ENCODE data around the gene CTU1. TPM values are rescaled to one million over a fixed set of nuclear protein-coding genes. Genes with fewer than 3 reads are reported as not detected.

The CTU1 gene
- total RNA-seq, 1 experiment from 2014 or later = 11.3 TPM

DNA sequence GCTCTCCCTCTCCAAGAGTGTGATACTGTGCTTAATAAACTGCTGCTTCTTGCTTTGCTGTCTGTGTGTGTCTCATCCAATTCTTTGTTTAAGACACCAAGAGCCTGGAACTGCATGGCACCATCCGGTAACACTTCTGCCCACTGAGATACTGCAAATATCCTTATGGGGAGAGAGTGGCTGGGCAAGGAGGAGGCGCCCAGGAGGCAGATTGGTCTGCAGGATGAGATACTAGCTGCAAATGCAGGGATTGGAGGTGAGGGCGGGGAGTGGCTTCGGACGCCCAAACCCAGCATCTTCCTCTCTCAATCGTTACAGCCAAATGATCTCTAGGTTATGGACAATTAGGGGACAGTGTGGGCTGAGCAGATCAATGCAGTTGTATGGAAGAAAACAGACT lies 32.2 kb upstream of the CTU1 start:
- peaks cover 100% of the 10 kb centered on the region for H3K27me3 Mint-ChIP-seq (ENCODE audit: unreplicated experiment)
- DNase-seq = no peak
- no peak overlapping the region for H3K4me3 Mint-ChIP-seq (ENCODE audit: low read depth, unreplicated experiment)
- H3K4me1 Mint-ChIP-seq (ENCODE audit: low read depth, unreplicated experiment) = no peaks in the 10 kb centered on the region
- H3K9me3 Mint-ChIP-seq (ENCODE audit: low read depth, unreplicated experiment) = peaks cover 5% of the 10 kb centered on the region
- intact Hi-C loops (cut with micrococcal nuclease; ENCODE audit: unreplicated experiment) = no loop called here
- H3K36me3 Mint-ChIP-seq (ENCODE audit: insufficient read depth, unreplicated experiment) = no peaks in the 10 kb centered on the region
- H3K27ac Mint-ChIP-seq (ENCODE audit: unreplicated experiment) = no peak overlapping the region
- BruUV-seq (replicated peaks) = no TSS peak
- TF ChIP-seq, protein P1, sequence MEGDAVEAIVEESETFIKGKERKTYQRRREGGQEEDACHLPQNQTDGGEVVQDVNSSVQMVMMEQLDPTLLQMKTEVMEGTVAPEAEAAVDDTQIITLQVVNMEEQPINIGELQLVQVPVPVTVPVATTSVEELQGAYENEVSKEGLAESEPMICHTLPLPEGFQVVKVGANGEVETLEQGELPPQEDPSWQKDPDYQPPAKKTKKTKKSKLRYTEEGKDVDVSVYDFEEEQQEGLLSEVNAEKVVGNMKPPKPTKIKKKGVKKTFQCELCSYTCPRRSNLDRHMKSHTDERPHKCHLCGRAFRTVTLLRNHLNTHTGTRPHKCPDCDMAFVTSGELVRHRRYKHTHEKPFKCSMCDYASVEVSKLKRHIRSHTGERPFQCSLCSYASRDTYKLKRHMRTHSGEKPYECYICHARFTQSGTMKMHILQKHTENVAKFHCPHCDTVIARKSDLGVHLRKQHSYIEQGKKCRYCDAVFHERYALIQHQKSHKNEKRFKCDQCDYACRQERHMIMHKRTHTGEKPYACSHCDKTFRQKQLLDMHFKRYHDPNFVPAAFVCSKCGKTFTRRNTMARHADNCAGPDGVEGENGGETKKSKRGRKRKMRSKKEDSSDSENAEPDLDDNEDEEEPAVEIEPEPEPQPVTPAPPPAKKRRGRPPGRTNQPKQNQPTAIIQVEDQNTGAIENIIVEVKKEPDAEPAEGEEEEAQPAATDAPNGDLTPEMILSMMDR (IDR thresholded peaks at IDR 0.05; ENCODE audit: unreplicated experiment) = no peak
- CTCF ChIA-PET = no interaction called here

DNA sequence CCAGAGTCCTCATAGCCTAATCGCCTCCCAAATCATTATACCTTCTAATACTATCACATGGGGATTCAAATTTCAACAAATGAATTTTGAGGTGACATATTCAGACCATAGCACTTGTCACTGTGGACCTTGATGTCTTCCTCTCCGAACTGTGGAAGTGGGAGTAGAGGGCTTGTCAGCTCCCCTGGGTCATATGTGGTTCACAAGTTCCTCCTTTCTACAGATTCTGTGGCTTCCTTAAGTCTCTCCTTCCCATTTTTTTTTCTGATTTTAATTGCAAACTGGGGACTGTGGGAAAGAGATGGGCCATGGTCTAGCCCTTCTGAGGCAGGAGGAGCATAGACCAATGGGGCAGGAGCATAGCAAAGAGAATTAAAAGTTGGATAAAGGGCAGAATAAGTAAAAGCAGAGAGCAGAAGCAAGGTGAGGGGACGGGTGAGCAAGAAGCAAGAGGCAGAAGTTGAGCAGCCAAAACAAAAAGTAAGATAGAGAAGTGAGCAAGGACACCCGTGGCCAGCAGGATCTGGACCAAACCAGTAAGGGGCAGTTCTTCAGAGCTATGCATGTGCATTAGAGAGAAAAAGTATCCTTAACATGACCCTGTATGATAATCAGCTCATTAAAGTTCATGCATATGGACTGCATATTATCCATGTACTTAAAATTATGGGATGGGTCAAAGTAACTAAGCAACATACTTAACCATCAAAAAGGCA lies 31.2 kb upstream of the CTU1 start:
- BruUV-seq (replicated peaks) = no TSS peak

DNA sequence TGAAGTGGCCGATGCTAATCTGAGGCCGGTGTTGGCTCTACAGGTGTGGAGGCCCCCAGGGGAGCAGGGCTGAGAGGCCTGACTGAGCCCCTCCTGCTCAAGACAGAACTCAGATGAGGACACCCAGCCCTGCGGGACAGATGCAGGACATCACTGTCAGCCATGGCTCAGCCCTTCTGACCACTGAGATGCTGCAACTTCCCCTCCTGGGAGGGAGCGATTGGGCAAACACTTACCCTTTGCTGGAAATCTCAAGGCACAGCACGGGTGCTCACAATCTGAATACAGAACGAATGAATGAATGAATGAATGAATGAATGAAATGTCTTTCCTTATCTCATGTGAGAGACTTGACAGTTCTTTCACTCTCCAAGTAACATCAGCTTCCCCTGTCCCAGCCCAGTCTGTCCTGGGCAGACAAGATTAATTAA lies 30.4 kb upstream of the CTU1 start:
- H3K27ac Mint-ChIP-seq (ENCODE audit: unreplicated experiment) = no peak overlapping the region
- peaks cover 11% of the 10 kb centered on the region for H3K9me3 Mint-ChIP-seq (ENCODE audit: low read depth, unreplicated experiment)
- intact Hi-C loops (cut with micrococcal nuclease; ENCODE audit: unreplicated experiment) = no loop called here
- CTCF ChIA-PET = interaction anchor here (1.1 kb wide), 1 partner anchor 8 kb away, joined by 4 read pairs; no protein-coding TSS in a partner anchor
- BruUV-seq (replicated peaks) = no TSS peak
- no peaks in the 10 kb centered on the region for H3K36me3 Mint-ChIP-seq (ENCODE audit: insufficient read depth, unreplicated experiment)
- DNase-seq = no peak
- H3K4me1 Mint-ChIP-seq (ENCODE audit: low read depth, unreplicated experiment) = no peaks in the 10 kb centered on the region
- TF ChIP-seq, protein P1 (IDR thresholded peaks at IDR 0.05; ENCODE audit: unreplicated experiment) = no peak
- H3K4me3 Mint-ChIP-seq (ENCODE audit: low read depth, unreplicated experiment) = no peak overlapping the region
- peaks cover 99% of the 10 kb centered on the region for H3K27me3 Mint-ChIP-seq (ENCODE audit: unreplicated experiment)

More for the DNA sequence above, 31.2 kb upstream of the CTU1 start:
- no peaks in the 10 kb centered on the region for H3K4me1 Mint-ChIP-seq (ENCODE audit: low read depth, unreplicated experiment)
- intact Hi-C loops (cut with micrococcal nuclease; ENCODE audit: unreplicated experiment) = no loop called here
- H3K27ac Mint-ChIP-seq (ENCODE audit: unreplicated experiment) = no peak overlapping the region
- H3K36me3 Mint-ChIP-seq (ENCODE audit: insufficient read depth, unreplicated experiment) = no peaks in the 10 kb centered on the region
- no peak overlapping the region for H3K4me3 Mint-ChIP-seq (ENCODE audit: low read depth, unreplicated experiment)
- no peak for DNase-seq
- peaks cover 100% of the 10 kb centered on the region for H3K27me3 Mint-ChIP-seq (ENCODE audit: unreplicated experiment)
- peaks cover 11% of the 10 kb centered on the region for H3K9me3 Mint-ChIP-seq (ENCODE audit: low read depth, unreplicated experiment)
- TF ChIP-seq, protein P1 (IDR thresholded peaks at IDR 0.05; ENCODE audit: unreplicated experiment) = no peak
- CTCF ChIA-PET = no interaction called here

DNA sequence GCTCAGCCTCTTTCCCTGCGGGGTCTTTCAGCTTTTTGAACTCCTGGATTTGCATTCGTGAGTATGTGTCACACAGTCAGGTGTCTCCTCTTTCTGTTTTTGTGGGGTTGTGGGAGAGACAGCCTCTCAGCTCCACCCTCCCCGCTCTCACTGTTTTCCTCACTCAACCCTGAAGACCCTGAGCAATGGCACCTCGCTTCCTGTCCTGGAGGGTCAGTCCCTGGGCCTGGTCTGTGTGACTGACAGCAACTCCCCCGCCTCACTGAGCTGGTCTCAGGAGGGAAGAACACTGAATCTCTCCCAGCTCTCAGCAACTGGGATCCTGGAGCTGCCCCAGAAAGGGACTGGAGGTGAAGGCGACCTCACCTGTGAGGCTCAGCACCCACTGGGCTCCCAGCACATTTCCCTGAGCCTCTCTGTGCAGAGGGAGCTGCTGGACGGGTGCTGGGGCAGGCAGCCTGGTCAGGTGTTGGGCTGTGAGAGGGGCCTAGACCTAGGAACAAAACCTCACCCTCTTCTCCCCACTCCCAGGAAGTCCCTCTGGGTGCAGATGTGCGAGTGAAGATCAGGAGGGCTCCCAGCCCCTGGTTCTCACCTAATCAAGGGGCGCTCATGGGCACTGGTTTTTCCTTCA lies 29.7 kb upstream of the CTU1 start:
- TF ChIP-seq, protein P1 (IDR thresholded peaks at IDR 0.05; ENCODE audit: unreplicated experiment) = no peak
- Mint-ChIP-seq H3K4me1 (ENCODE audit: low read depth, unreplicated experiment) (no peaks in the 10 kb centered on the region), H3K36me3 (ENCODE audit: insufficient read depth, unreplicated experiment) (no peaks in the 10 kb centered on the region), H3K9me3 (ENCODE audit: low read depth, unreplicated experiment) (peaks cover 11% of the 10 kb centered on the region), H3K27ac (ENCODE audit: unreplicated experiment) (no peak overlapping the region), H3K27me3 (ENCODE audit: unreplicated experiment) (peaks cover 92% of the 10 kb centered on the region), H3K4me3 (ENCODE audit: low read depth, unreplicated experiment) (no peak overlapping the region)
- BruUV-seq (replicated peaks) = no TSS peak
- no peak for DNase-seq
- CTCF ChIA-PET = interaction anchor here (1.1 kb wide), 1 partner anchor 9 kb away, joined by 4 read pairs; no protein-coding TSS in a partner anchor
- intact Hi-C loops (cut with micrococcal nuclease; ENCODE audit: unreplicated experiment) = no loop called here
